HEK293 (cell line): ENCODE measurements around the gene C9orf152.
A peak's percentile ranks its signal among the peaks of the same experiment; 100 is the strongest.

Source experiments
- CTCF ChIA-PET: fragments of 350-600 bp; formaldehyde crosslinking; extraction: SDS; loops from one replicate; lab custom pipeline; 2021; ENCODE audit warnings: antibody characterized with exemption; lab: Yijun Ruan, JAX
- POLR2A ChIA-PET: fragments of 300-600 bp; formaldehyde crosslinking; extraction: SDS; loops from one replicate; lab custom pipeline; 2020; ENCODE audit warnings: antibody characterized with exemption, inconsistent platforms; lab: Yijun Ruan, JAX
- H3K27ac ChIP-seq: fragments of 200-500 bp; sonication (Bioruptor generic); 2 replicates; pipeline ENCODE4 v1.5.1; 2014; ENCODE audit warnings: low read depth, low read length, control low read depth, inconsistent platforms; ENCODE audit errors: extremely low read depth
- H3K36me3 ChIP-seq, 2 experiments: fragments of 200-500 bp in 1 of 2; sonication (Bioruptor generic) in 1 of 2; 1 replicate in 1 of 2; 2 replicates in 1 of 2; pipeline ENCODE4 v1.5.1; 2014 to 2017; ENCODE audit warnings: inconsistent platforms in 2 of 2, low read length in 2 of 2; ENCODE audit not compliant: control insufficient read depth in 2 of 2, insufficient read depth in 1 of 2
- H3K4me1 ChIP-seq: fragments of 200-500 bp; sonication (Bioruptor generic); 2 replicates; pipeline ENCODE4 v1.5.1; 2014; ENCODE audit warnings: mild to moderate bottlenecking, low read length, inconsistent platforms; ENCODE audit not compliant: control insufficient read depth, insufficient read depth
- H3K4me3 ChIP-seq: 2 replicates; pipeline ENCODE4 v1.5.1; 2011; ENCODE audit warnings: low read depth, mild to moderate bottlenecking, control low read depth, low read length, moderate library complexity
- H3K9me3 ChIP-seq: fragments of 200-500 bp; sonication (Bioruptor generic); 2 replicates; pipeline ENCODE4 v1.5.1; 2014; ENCODE audit warnings: low read depth, low read length, inconsistent platforms; ENCODE audit not compliant: control insufficient read depth, insufficient read depth
- BCL11B ChIP-seq: fragments of 450-650 bp; formaldehyde crosslinking; IDR thresholded peaks from 2 replicates; pipeline ENCODE4 v1.5.1; 2016; ENCODE audit warnings: low read depth, missing biosample characterization, missing genetic modification characterization
- BCL6B ChIP-seq: fragments of 450-650 bp; formaldehyde crosslinking; IDR thresholded peaks from 2 replicates; pipeline ENCODE4 v1.5.1; 2017; ENCODE audit warnings: missing biosample characterization, missing genetic modification characterization
- GLI2 ChIP-seq: fragments of 450-650 bp; formaldehyde crosslinking; IDR thresholded peaks from 2 replicates; pipeline ENCODE4; 2017; ENCODE audit warnings: missing biosample characterization, missing genetic modification characterization, low read depth, borderline replicate concordance
- GLIS1 ChIP-seq: fragments of 450-650 bp; formaldehyde crosslinking; IDR thresholded peaks from 2 replicates; pipeline ENCODE4 v1.5.1; 2016; ENCODE audit warnings: missing biosample characterization, missing genetic modification characterization
- KLF16 ChIP-seq: fragments of 450-650 bp; formaldehyde crosslinking; IDR thresholded peaks from 2 replicates; pipeline ENCODE4 v1.5.1; 2017; ENCODE audit warnings: missing biosample characterization, missing genetic modification characterization
- KLF7 ChIP-seq: fragments of 450-650 bp; formaldehyde crosslinking; IDR thresholded peaks from 2 replicates; pipeline ENCODE4 v1.5.1; 2016; ENCODE audit warnings: missing biosample characterization, missing genetic modification characterization, borderline replicate concordance
- KLF9 ChIP-seq: fragments of 450-650 bp; formaldehyde crosslinking; IDR thresholded peaks from 2 replicates; pipeline ENCODE4 v1.5.1; 2016; ENCODE audit warnings: missing biosample characterization, missing genetic modification characterization, low read depth
- SP2 ChIP-seq: fragments of 450-650 bp; formaldehyde crosslinking; IDR thresholded peaks from 2 replicates; pipeline ENCODE4 v1.5.1; 2016; ENCODE audit warnings: missing biosample characterization, missing genetic modification characterization
- ZBTB1 ChIP-seq: fragments of 450-650 bp; formaldehyde crosslinking; IDR thresholded peaks from 2 replicates; pipeline ENCODE4 v1.5.1; 2016; ENCODE audit warnings: missing biosample characterization, missing genetic modification characterization
- ZBTB49 ChIP-seq: fragments of 450-650 bp; formaldehyde crosslinking; IDR thresholded peaks from 2 replicates; pipeline ENCODE4 v1.5.1; 2016; ENCODE audit warnings: missing biosample characterization, missing genetic modification characterization, low read depth
- ZFP69B ChIP-seq: fragments of 450-650 bp; formaldehyde crosslinking; IDR thresholded peaks from 2 replicates; pipeline ENCODE4 v1.5.1; 2016; ENCODE audit warnings: missing biosample characterization, missing genetic modification characterization
- ZNF16 ChIP-seq: fragments of 450-650 bp; formaldehyde crosslinking; IDR thresholded peaks from 2 replicates; pipeline ENCODE4 v1.5.1; 2016; ENCODE audit warnings: low read depth, missing biosample characterization, missing genetic modification characterization
- ZNF214 ChIP-seq: fragments of 450-650 bp; formaldehyde crosslinking; IDR thresholded peaks from 2 replicates; pipeline ENCODE4 v1.5.1; 2017; ENCODE audit warnings: missing biosample characterization, mild to moderate bottlenecking, missing genetic modification characterization, borderline replicate concordance
- ZNF23 ChIP-seq: fragments of 450-650 bp; formaldehyde crosslinking; IDR thresholded peaks from 2 replicates; pipeline ENCODE4 v1.5.1; 2016; ENCODE audit warnings: missing biosample characterization, missing genetic modification characterization, borderline replicate concordance
- ZNF292 ChIP-seq: fragments of 450-650 bp; formaldehyde crosslinking; IDR thresholded peaks from 2 replicates; pipeline ENCODE4 v1.5.1; 2016; ENCODE audit warnings: low read depth, missing biosample characterization, missing genetic modification characterization, borderline replicate concordance
- ZNF302 ChIP-seq: fragments of 450-650 bp; formaldehyde crosslinking; IDR thresholded peaks from 2 replicates; pipeline ENCODE4 v1.5.1; 2016; ENCODE audit warnings: missing biosample characterization, missing genetic modification characterization, low read depth
- ZNF311 ChIP-seq: fragments of 450-650 bp; formaldehyde crosslinking; IDR thresholded peaks from 2 replicates; pipeline ENCODE4 v1.5.1; 2017; ENCODE audit warnings: missing biosample characterization, missing genetic modification characterization, borderline replicate concordance
- ZNF394 ChIP-seq: fragments of 450-650 bp; formaldehyde crosslinking; IDR thresholded peaks from 2 replicates; pipeline ENCODE4 v1.5.1; 2016; ENCODE audit warnings: missing biosample characterization, missing genetic modification characterization, mild to moderate bottlenecking, moderate library complexity, borderline replicate concordance
- ZNF404 ChIP-seq: fragments of 450-650 bp; formaldehyde crosslinking; IDR thresholded peaks from 2 replicates; pipeline ENCODE4 v1.5.1; 2017; ENCODE audit warnings: missing biosample characterization, missing genetic modification characterization
- ZNF423 ChIP-seq: fragments of 450-650 bp; formaldehyde crosslinking; IDR thresholded peaks from 2 replicates; pipeline ENCODE4 v1.5.1; 2016; ENCODE audit warnings: missing biosample characterization, missing genetic modification characterization
- ZNF426 ChIP-seq: fragments of 450-650 bp; formaldehyde crosslinking; IDR thresholded peaks from 2 replicates; pipeline ENCODE4 v1.5.1; 2017; ENCODE audit warnings: missing biosample characterization, missing genetic modification characterization, mild to moderate bottlenecking, inconsistent platforms, moderate library complexity
- ZNF518A ChIP-seq: fragments of 450-650 bp; formaldehyde crosslinking; conservative IDR thresholded peaks from 2 replicates; pipeline ENCODE4 v1.5.1; 2016; ENCODE audit warnings: low read depth, missing biosample characterization, missing genetic modification characterization
- ZNF561 ChIP-seq: fragments of 450-650 bp; IDR thresholded peaks from 2 replicates; pipeline ENCODE4 v1.5.1; 2018; ENCODE audit warnings: missing biosample characterization, missing genetic modification characterization, borderline replicate concordance
- ZNF571 ChIP-seq: fragments of 450-650 bp; formaldehyde crosslinking; IDR thresholded peaks from 2 replicates; pipeline ENCODE4 v1.5.0; 2017; ENCODE audit warnings: missing biosample characterization, missing genetic modification characterization
- ZNF658 ChIP-seq: fragments of 450-650 bp; formaldehyde crosslinking; IDR thresholded peaks from 2 replicates; pipeline ENCODE4; 2016; ENCODE audit warnings: missing biosample characterization, missing genetic modification characterization
- ZNF670 ChIP-seq: fragments of 450-650 bp; formaldehyde crosslinking; IDR thresholded peaks from 2 replicates; pipeline ENCODE4 v1.5.1; 2016; ENCODE audit warnings: missing biosample characterization, missing genetic modification characterization, low read depth
- ZNF776 ChIP-seq: fragments of 450-650 bp; formaldehyde crosslinking; IDR thresholded peaks from 2 replicates; pipeline ENCODE4 v1.5.0; 2017; ENCODE audit warnings: missing biosample characterization, missing genetic modification characterization, borderline replicate concordance
- ZNF777 ChIP-seq: fragments of 450-650 bp; formaldehyde crosslinking; IDR thresholded peaks from 2 replicates; pipeline ENCODE4 v1.5.1; 2017; ENCODE audit warnings: missing biosample characterization, missing genetic modification characterization, borderline replicate concordance
- ZNF792 ChIP-seq: fragments of 450-650 bp; formaldehyde crosslinking; IDR thresholded peaks from 2 replicates; pipeline ENCODE4 v1.5.1; 2016; ENCODE audit warnings: missing biosample characterization, missing genetic modification characterization
- ZSCAN16 ChIP-seq: fragments of 450-650 bp; formaldehyde crosslinking; IDR thresholded peaks from 2 replicates; pipeline ENCODE4 v1.5.1; 2016; ENCODE audit warnings: missing biosample characterization, missing genetic modification characterization

C9orf152 gene

GRCh38 chr9:110256380-110257096 is 48.6 kb upstream of the C9orf152 start, which contains the start of gene TXN:
Gene TXN (minus strand): TSS chr9:110256507. CDS start chr9:110256435, 72 bp downstream.
- H3K4me1 ChIP-seq, result peaks cover 5% of the 10 kb centered on the region; the same call in 1 of the 2 replicates
- H3K27ac ChIP-seq, result peak within 1 kb of the TSS; percentile 95
- ChIA-PET CTCF (interaction anchor here (0.6 to 1.1 kb wide), 4 partner anchors 9 to 929 kb away, joined by 3 read pairs; no protein-coding TSS in a partner anchor), POLR2A (interaction anchor here (0.5 to 1.3 kb wide), 24 partner anchors 9 to 1009 kb away, joined by 3 to 14 read pairs (median 4); partner anchors contain the start of gene SVEP1)
- H3K36me3 ChIP-seq, result no peaks in the 10 kb centered on the region; a peak in 1 of 3 replicates
- peak within 1 kb of the TSS; percentile 87 for H3K4me3 ChIP-seq
- no peaks in the 10 kb centered on the region for H3K9me3 ChIP-seq
- TF ChIP-seq ZNF311 (tag by site-specific recombination) (no peak), ZNF670 (tag by site-specific recombination) (no peak), GLIS1 (tag by site-specific recombination) (peak; percentile 42; the same call in 1 of the 2 replicates), ZNF214 (tag by site-specific recombination) (no peak), ZNF571 (tag by site-specific recombination) (no peak), ZNF23 (tag by site-specific recombination) (no peak), KLF7 (peak; percentile 43; the same call in 1 of the 2 replicates), ZNF394 (peak; percentile 24; the same call in 1 of the 2 replicates), KLF16 (tag by site-specific recombination) (0 out of 2 replicates have a peak, but pooled peaks have one; percentile 10), ZNF404 (tag by site-specific recombination) (no peak), ZNF423 (tag by site-specific recombination) (no peak), ZNF16 (no peak), ZFP69B (tag by site-specific recombination) (no peak), ZNF792 (no peak), ZNF302 (tag by site-specific recombination) (no peak), ZNF518A (no peak), ZNF561 (tag by site-specific recombination) (no peak), ZBTB49 (tag by site-specific recombination) (no peak), GLI2 (no peak), BCL6B (tag by site-specific recombination) (0 out of 2 replicates have a peak, but pooled peaks have one; percentile 18), ZNF292 (no peak), ZBTB1 (tag by site-specific recombination) (no peak), ZNF776 (tag by site-specific recombination) (no peak), ZNF658 (tag by site-specific recombination) (no peak), KLF9 (tag by site-specific recombination) (peak; percentile 79), ZNF426 (tag by site-specific recombination) (no peak), ZNF777 (tag by site-specific recombination) (no peak), ZSCAN16 (tag by site-specific recombination) (no peak), SP2 (tag by site-specific recombination) (peak; percentile 60), BCL11B (tag by site-specific recombination) (no peak)
